Nephron progenitor cell (in vitro differentiated cells): ENCODE data around the gene LMNA.

Experiments
- DNase-seq: peaks from one replicate; pipeline ENCODE4 v3.0.0; 2021
- H3K27ac Mint-ChIP-seq: 2 replicates; pipeline ENCODE4 v1.8.0; 2021; ENCODE audit warnings: mild to moderate bottlenecking, moderate library complexity, mixed read lengths
- H3K27me3 Mint-ChIP-seq: 2 replicates; pipeline ENCODE4 v1.8.0; 2021; ENCODE audit warnings: mild to moderate bottlenecking, low read depth, mixed read lengths; ENCODE audit not compliant: poor library complexity
- H3K36me3 Mint-ChIP-seq: 2 replicates; pipeline ENCODE4 v1.8.0; 2021; ENCODE audit warnings: low read depth, mixed read lengths
- H3K4me1 Mint-ChIP-seq: 2 replicates; pipeline ENCODE4 v1.8.0; 2021; ENCODE audit warnings: mixed read lengths
- H3K4me3 Mint-ChIP-seq: 2 replicates; pipeline ENCODE4 v1.8.0; 2021; ENCODE audit warnings: mild to moderate bottlenecking, moderate library complexity, mixed read lengths
- H3K9me3 Mint-ChIP-seq: 2 replicates; pipeline ENCODE4 v1.8.0; 2021; ENCODE audit warnings: mild to moderate bottlenecking, moderate library complexity, mixed read lengths
- CTCF ChIP-seq: fragments of 200-600 bp; sonication (generic); IDR thresholded peaks from 2 replicates; pipeline ENCODE4 v1.5.0; 2021; ENCODE audit warnings: antibody characterized with exemption

Gene LMNA

GRCh38 chr1:156162430-156163037 lies 48.0 kb downstream of the LMNA start:
- Mint-ChIP-seq H3K27ac (no peak overlapping the region), H3K4me1 (peaks cover 41% of the 10 kb centered on the region), H3K36me3 (peaks cover 9% of the 10 kb centered on the region), H3K9me3 (peaks cover 16% of the 10 kb centered on the region), H3K27me3 (peaks cover 12% of the 10 kb centered on the region), H3K4me3 (peak overlapping the region; percentile 18)
- no peak for DNase-seq
- TF ChIP-seq CTCF = no peak

- DNase-seq = no peak
- peaks cover 23% of the 10 kb centered on the region for H3K9me3 Mint-ChIP-seq
These were observed 49.2 kb downstream of the LMNA start for GRCh38 chr1:156163712-156164111.

GRCh38 chr1:156164125-156164831 lies 49.8 kb downstream of the LMNA start:
- no peak overlapping the region for H3K27ac Mint-ChIP-seq
- no peak for DNase-seq
- no peak for TF ChIP-seq CTCF
- H3K36me3 Mint-ChIP-seq = peaks cover 13% of the 10 kb centered on the region
- H3K9me3 Mint-ChIP-seq = peaks cover 23% of the 10 kb centered on the region
- H3K4me3 Mint-ChIP-seq = no peak overlapping the region
- peaks cover 23% of the 10 kb centered on the region for H3K4me1 Mint-ChIP-seq
- peaks cover 7% of the 10 kb centered on the region for H3K27me3 Mint-ChIP-seq

More at GRCh38 chr1:156163712-156164111, 49.2 kb downstream of the LMNA start:
- Mint-ChIP-seq H3K4me3 (no peak overlapping the region), H3K27me3 (peaks cover 7% of the 10 kb centered on the region), H3K36me3 (peaks cover 13% of the 10 kb centered on the region), H3K4me1 (peaks cover 29% of the 10 kb centered on the region), H3K27ac (no peak overlapping the region)
- no peak for TF ChIP-seq CTCF

- Mint-ChIP-seq H3K4me3 (no peak overlapping the region), H3K27ac (no peak overlapping the region), H3K4me1 (peaks cover 15% of the 10 kb centered on the region), H3K27me3 (peaks cover 7% of the 10 kb centered on the region), H3K36me3 (peaks cover 13% of the 10 kb centered on the region), H3K9me3 (peaks cover 23% of the 10 kb centered on the region)
- no peak for DNase-seq
- TF ChIP-seq CTCF = no peak
These were observed 50.6 kb downstream of the LMNA start for GRCh38 chr1:156165083-156165482.

GRCh38 chr1:156167536-156167935 lies 53.0 kb downstream of the LMNA start:
- Mint-ChIP-seq H3K36me3 (peaks cover 13% of the 10 kb centered on the region), H3K4me1 (no peaks in the 10 kb centered on the region), H3K27ac (no peak overlapping the region), H3K4me3 (no peak overlapping the region), H3K9me3 (peaks cover 23% of the 10 kb centered on the region), H3K27me3 (peaks cover 10% of the 10 kb centered on the region)
- TF ChIP-seq CTCF = no peak
- DNase-seq = no peak
